ENCODE data around the gene KCNAB2.

The KCNAB2 gene

GRCh38 chr1:6131561-6131960, 85.9 kb downstream of the KCNAB2 start:
- DNase-seq, result no peak

GRCh38 chr1:6133146-6133895, 87.6 kb downstream of the KCNAB2 start:
- no peak for DNase-seq

- no peak for DNase-seq
Measured at GRCh38 chr1:6134206-6134605, 88.5 kb downstream of the KCNAB2 start.

- no peak for DNase-seq
Measured at GRCh38 chr1:6134741-6135510, 89.2 kb downstream of the KCNAB2 start.

- DNase-seq, result no peak
Measured at GRCh38 chr1:6136516-6137220, 91.0 kb downstream of the KCNAB2 start.

- DNase-seq, result no peak
Measured at GRCh38 chr1:6137758-6138157, 92.1 kb downstream of the KCNAB2 start.

- DNase-seq, result no peak
Measured at GRCh38 chr1:6140413-6140812, 94.7 kb downstream of the KCNAB2 start.

GRCh38 chr1:6141592-6141991, 95.9 kb downstream of the KCNAB2 start:
- DNase-seq, result no peak

- no peak for DNase-seq
Measured at GRCh38 chr1:6142036-6142621, 96.4 kb downstream of the KCNAB2 start.

GRCh38 chr1:6142734-6143133, 97.0 kb downstream of the KCNAB2 start:
- no peak for DNase-seq

GRCh38 chr1:6143395-6143794, 97.7 kb downstream of the KCNAB2 start:
- DNase-seq, result no peak

GRCh38 chr1:6144175-6144574, 98.5 kb downstream of the KCNAB2 start:
- no peak for DNase-seq

GRCh38 chr1:6144647-6145395, 99.1 kb downstream of the KCNAB2 start:
- DNase-seq, result no peak

- no peak for DNase-seq
Measured at GRCh38 chr1:6145396-6145750, 99.7 kb downstream of the KCNAB2 start.

- DNase-seq, result no peak
Measured at GRCh38 chr1:6145864-6146410, 100.2 kb downstream of the KCNAB2 start.

- DNase-seq, result peak; percentile 12
Measured at GRCh38 chr1:6148497-6149241, 103.0 kb downstream of the KCNAB2 start.

GRCh38 chr1:6149597-6149996, 103.9 kb downstream of the KCNAB2 start:
- DNase-seq, result no peak

GRCh38 chr1:6150006-6150938, 104.6 kb downstream of the KCNAB2 start:
- no peak for DNase-seq

Data from fibroblast of skin of abdomen (primary cell).